K562 (cell line): ENCODE data around the gene VAMP8. TPM values are rescaled to one million over a fixed set of nuclear protein-coding genes. Genes with fewer than 3 reads are reported as not detected.

ENCODE experiments used
- BHLHE40 ChIP-seq: IDR thresholded peaks from 2 replicates; pipeline ENCODE4 v1.6.1; 2011; ENCODE audit warnings: low read length, improper control_type of control experiment
- CREM ChIP-seq: IDR thresholded peaks from 2 replicates; pipeline ENCODE4 v1.6.1; 2014; ENCODE audit warnings: antibody characterized with exemption, low read depth
- DMBX1 ChIP-seq: fragments of 250-450 bp; sonication (Bioruptor Pico); IDR thresholded peaks from 2 replicates; pipeline ENCODE4 v1.8.0; 2022; ENCODE audit warnings: inconsistent platforms, mild to moderate bottlenecking, moderate library complexity, borderline replicate concordance
- EP400 ChIP-seq: fragments of 450-650 bp; IDR thresholded peaks from 2 replicates; pipeline ENCODE4 v1.6.1; 2017; ENCODE audit warnings: antibody characterized with exemption, mild to moderate bottlenecking, moderate library complexity
- ETV5 ChIP-seq: sonication (generic); formaldehyde crosslinking; IDR thresholded peaks from 2 replicates; pipeline ENCODE4 v1.4.0; 2020; ENCODE audit warnings: low read depth, mild to moderate bottlenecking, missing genetic modification reagents
- KAT7 ChIP-seq: sonication (generic); formaldehyde crosslinking; IDR thresholded peaks from 2 replicates; pipeline ENCODE4 v1.8.0; 2022; ENCODE audit warnings: missing genetic modification reagents, mild to moderate bottlenecking, borderline replicate concordance
- KAT8 ChIP-seq: fragments of 450-650 bp; IDR thresholded peaks from 2 replicates; pipeline ENCODE4 v1.6.1; 2016; ENCODE audit warnings: low read depth, mild to moderate bottlenecking
- KDM1A ChIP-seq, 2 experiments: fragments of 450-650 bp; IDR thresholded peaks; 2 replicates each; pipeline ENCODE4 v1.6.1; 2016; ENCODE audit warnings: mild to moderate bottlenecking in 2 of 2
- NFIX ChIP-seq: fragments of 250-450 bp; sonication (Bioruptor Pico); IDR thresholded peaks from 2 replicates; pipeline ENCODE4 v1.4.0; 2020; ENCODE audit warnings: low read depth, mild to moderate bottlenecking, moderate library complexity
- NR2C2 ChIP-seq, 2 experiments: fragments of 200-800 bp in 1 of 2; sonication (Bioruptor generic) in 1 of 2; sonication (generic) in 1 of 2; formaldehyde crosslinking in 1 of 2; IDR thresholded peaks; 2 replicates each; pipeline versions ENCODE4 v1.6.1 to v1.8.0; 2016 to 2022; ENCODE audit warnings: mild to moderate bottlenecking in 1 of 2, missing compliant biosample characterization in 1 of 2, missing genetic modification characterization in 1 of 2, missing genetic modification reagents in 1 of 2
- PATZ1 ChIP-seq: fragments of 250-450 bp; sonication (Bioruptor Pico); IDR thresholded peaks from 2 replicates; pipeline ENCODE4 v1.5.0; 2020; ENCODE audit warnings: mild to moderate bottlenecking, borderline replicate concordance
- POLR2A ChIP-seq: fragments of 450-650 bp; conservative IDR thresholded peaks from 2 replicates; pipeline ENCODE4 v1.6.1; 2016
- POLR3A ChIP-seq: IDR thresholded peaks from 2 replicates; pipeline ENCODE4 v1.6.1; 2011; ENCODE audit warnings: borderline replicate concordance, mild to moderate bottlenecking, moderate library complexity; ENCODE audit not compliant: insufficient read length, insufficient read depth; ENCODE audit errors: extremely low read depth
- POLR3G ChIP-seq: IDR thresholded peaks from 2 replicates; pipeline ENCODE4 v1.6.1; 2011; ENCODE audit not compliant: insufficient read length, insufficient replicate concordance; ENCODE audit errors: extremely low read depth
- RAD51 ChIP-seq: fragments of 450-650 bp; IDR thresholded peaks from 2 replicates; pipeline ENCODE4 v1.7.1; 2016; ENCODE audit warnings: low read depth, mild to moderate bottlenecking, borderline replicate concordance
- SIN3B ChIP-seq: fragments of 450-650 bp; IDR thresholded peaks from 2 replicates; pipeline ENCODE4 v1.6.1; 2017; ENCODE audit warnings: low read depth, mild to moderate bottlenecking, moderate library complexity
- TRIM25 ChIP-seq: fragments of 450-650 bp; IDR thresholded peaks from 2 replicates; pipeline ENCODE4 v1.7.0; 2016; ENCODE audit warnings: borderline replicate concordance
- ZBTB49 ChIP-seq: sonication (generic); formaldehyde crosslinking; IDR thresholded peaks from 2 replicates; pipeline ENCODE4 v1.8.0; 2022; ENCODE audit warnings: missing genetic modification reagents, mild to moderate bottlenecking, borderline replicate concordance
- ZBTB9 ChIP-seq: fragments of 450-650 bp; formaldehyde crosslinking; IDR thresholded peaks from 2 replicates; pipeline ENCODE4 v1.4.0; 2020; ENCODE audit warnings: mild to moderate bottlenecking, moderate library complexity
- ZKSCAN1 ChIP-seq: fragments of 150-350 bp; IDR thresholded peaks from 2 replicates; pipeline ENCODE4 v1.6.1; 2016; ENCODE audit warnings: low read depth, low read length
- ZNF165 ChIP-seq: fragments of 250-450 bp; sonication (Bioruptor Pico); IDR thresholded peaks from 2 replicates; pipeline ENCODE4 v1.4.0; 2020; ENCODE audit warnings: borderline replicate concordance
- ZNF217 ChIP-seq: sonication (generic); formaldehyde crosslinking; IDR thresholded peaks from 2 replicates; pipeline ENCODE4 v1.8.0; 2022; ENCODE audit warnings: mild to moderate bottlenecking, missing genetic modification reagents
- ZNF561 ChIP-seq: fragments of 450-650 bp; formaldehyde crosslinking; conservative IDR thresholded peaks from 2 replicates; pipeline ENCODE4 v1.4.0; 2020; ENCODE audit warnings: mild to moderate bottlenecking, moderate library complexity
- polyA plus RNA-seq, 8 experiments: library from polyadenylated mRNA; depleted of rRNA in 4 of 8; stranded (reverse) in 5 of 8; unstranded in 3 of 8; fragments of >200 nt; fragmentation: Nextera tagmentation in 2 of 8; fragmentation: Illumina TruSeq in 1 of 8; extraction: Ambion mirVana in 2 of 8; extraction: Trizol in 1 of 8; gene quantifications; 2 replicates each; pipeline versions ENCODE4 v1.2.1 to v1.2.3, GENCODE V29; 2011 to 2014; ENCODE audit warnings: inconsistent platforms in 1 of 8, missing spikeins in 1 of 8
- total RNA-seq, 7 experiments: library from RNA; depleted of rRNA in 6 of 7; stranded (reverse); fragments of >200 nt in 6 of 7; fragmentation: Illumina TruSeq in 2 of 7; extraction: Trizol in 2 of 7; gene quantifications; 2 replicates each; pipeline versions ENCODE4 v1.2.1 to v1.2.3, GENCODE V29; 2011 to 2021; ENCODE audit warnings: low replicate concordance in 1 of 7

VAMP8 gene
- total and polyA plus RNA-seq, 9 of the 15 experiments (the other 6 are each of a cell fraction or from before 2014, with no cell fraction given): 107 to 571 (median 248) TPM

GRCh38 chr2:85588645-85589044, 11.3 kb downstream of the VAMP8 start (continued):
- TF ChIP-seq DMBX1 (CRISPR knock-in tag): no peak
- no peak for TF ChIP-seq ZBTB49 (CRISPR knock-in tag)
- no peak for TF ChIP-seq POLR2A
- TF ChIP-seq ZBTB9 (CRISPR knock-in tag): no peak
- no peak for TF ChIP-seq PATZ1 (CRISPR knock-in tag)
- TF ChIP-seq CREM: no peak
- TF ChIP-seq BHLHE40: no peak
- no peak for TF ChIP-seq KAT8
- no peak for TF ChIP-seq NR2C2 (CRISPR knock-in tag; IDR thresholded peaks at IDR 0.05)
- no peak for TF ChIP-seq NR2C2 (tag; IDR thresholded peaks at IDR 0.05)
- no peak for TF ChIP-seq ZKSCAN1
- no peak for TF ChIP-seq EP400
- TF ChIP-seq SIN3B: no peak
- TF ChIP-seq ZNF217: no peak
- TF ChIP-seq KAT7 (CRISPR knock-in tag): no peak
- TF ChIP-seq POLR3G: no peak
- TF ChIP-seq RAD51: no peak
- peak; percentile 70 to 74; a peak in 3 of 4 replicates for TF ChIP-seq KDM1A (IDR thresholded peaks at IDR 0.05)
- no peak for TF ChIP-seq TRIM25
- no peak for TF ChIP-seq NFIX
- TF ChIP-seq POLR3A: no peak
- no peak for TF ChIP-seq ZNF165 (CRISPR knock-in tag)
- TF ChIP-seq ETV5 (CRISPR knock-in tag): no peak
- no peak for TF ChIP-seq ZNF561 (CRISPR knock-in tag)
